GM12878 (cell line): ENCODE measurements around the gene CPLANE2. TPM values are rescaled to one million over a fixed set of nuclear protein-coding genes. Genes with fewer than 3 reads are reported as not detected.

ENCODE experiments used
- ATAC-seq: fragments of 200-7000 bp; cut with Tn5 transposase; 3 replicates; pipeline ENCODE4 v1.9.1; 2020; ENCODE audit warnings: mild to moderate bottlenecking, moderate library complexity
- BruUV-seq: library from RNA; stranded (reverse); fragments of 400-500 nt; replicated peaks from 2 replicates; lab custom pipeline; 2021; lab: Mats Ljungman, UMichigan
- CTCF ChIA-PET: fragments of 300-600 bp; sonication (Branson Sonifier 250); formaldehyde crosslinking; extraction: SDS; loops from one replicate; lab custom pipeline; 2021; ENCODE audit warnings: inconsistent platforms; lab: Yijun Ruan, JAX
- POLR2A ChIA-PET: fragments of 350-600 bp; formaldehyde crosslinking; extraction: SDS; loops from one replicate; lab custom pipeline; 2021; ENCODE audit warnings: inconsistent platforms; lab: Charles Lee
- RAD21 ChIA-PET: fragments of 300-600 bp; sonication (Branson Sonifier 250); formaldehyde crosslinking; loops from one replicate; lab custom pipeline; 2023; ENCODE audit warnings: antibody characterized with exemption; ENCODE audit not compliant: unreplicated experiment; lab: Charles Lee
- SMC1A ChIA-PET: fragments of 300-600 bp; sonication (Branson Sonifier 250); formaldehyde crosslinking; loops from one replicate; lab custom pipeline; 2023; ENCODE audit not compliant: unreplicated experiment, uncharacterized antibody; lab: Charles Lee
- DNase-seq: peaks from one replicate; pipeline ENCODE4 v3.0.0-alpha.2; 2011; ENCODE audit warnings: low read depth, low spot score
- FAIRE-seq: peaks from 3 replicates; lab custom pipeline; 2011; peaks lifted over from hg19 to GRCh38; lab: Jason Lieb, UNC
- H2AFZ ChIP-seq: 2 replicates; pipeline ENCODE4 v1.6.0; 2011; ENCODE audit warnings: low read depth, low read length, control low read depth; ENCODE audit not compliant: control insufficient read depth
- H3K27ac ChIP-seq: 2 replicates; pipeline ENCODE4 v1.5.1; 2011; ENCODE audit warnings: control low read depth; ENCODE audit not compliant: control insufficient read depth, insufficient read depth
- H3K27me3 ChIP-seq, 2 experiments: replicated peaks in 1 of 2; 2 replicates each; pipeline versions ENCODE4 v1.6.0 to v1.6.1; 2011; ENCODE audit warnings: low read length in 1 of 2; ENCODE audit not compliant: control insufficient read depth in 2 of 2, insufficient read depth in 2 of 2
- H3K36me3 ChIP-seq, 2 experiments: 2 replicates each; pipeline ENCODE4 v1.5.1; 2011; ENCODE audit warnings: low read length in 1 of 2; ENCODE audit not compliant: control insufficient read depth in 2 of 2, insufficient read depth in 2 of 2
- H3K4me1 ChIP-seq: 2 replicates; pipeline ENCODE4 v1.6.1; 2011; ENCODE audit warnings: mild to moderate bottlenecking, low read length, moderate library complexity, mixed read lengths; ENCODE audit not compliant: control insufficient read depth, insufficient read depth
- H3K4me2 ChIP-seq: 2 replicates; pipeline ENCODE4 v1.6.0; 2011; ENCODE audit warnings: control low read depth; ENCODE audit not compliant: control insufficient read depth, insufficient read depth
- H3K4me3 ChIP-seq: fragments of 200-600 bp; sonication (generic); 2 replicates; pipeline ENCODE4 v1.5.1; 2016
- H3K79me2 ChIP-seq: 2 replicates; pipeline ENCODE4 v1.6.0; 2011; ENCODE audit warnings: low read length; ENCODE audit not compliant: control insufficient read depth, insufficient read depth
- H3K9ac ChIP-seq: 2 replicates; pipeline ENCODE4 v1.8.0; 2011; ENCODE audit warnings: low read length, control low read depth, mixed read lengths; ENCODE audit not compliant: control insufficient read depth, insufficient read depth
- H3K9me3 ChIP-seq: replicated peaks from 3 replicates; pipeline ENCODE4 v1.5.1; 2011; ENCODE audit warnings: mild to moderate bottlenecking, low read length; ENCODE audit not compliant: control insufficient read depth, insufficient read depth
- H4K20me1 ChIP-seq: 2 replicates; pipeline ENCODE4 v1.6.0; 2011; ENCODE audit not compliant: control insufficient read depth, insufficient read depth
- CEBPB ChIP-seq, 2 experiments: fragments of 150-350 bp in 1 of 2; IDR thresholded peaks; 2 replicates each; pipeline ENCODE4 v1.6.1; 2012 to 2014; ENCODE audit warnings: low read depth in 2 of 2, low read length in 2 of 2, borderline replicate concordance in 1 of 2, inconsistent platforms in 1 of 2
- CHD2 ChIP-seq: IDR thresholded peaks from 2 replicates; pipeline ENCODE4 v1.6.1; 2011; ENCODE audit warnings: low read depth, low read length, improper control_type of control experiment, borderline replicate concordance
- CREB1 ChIP-seq: IDR thresholded peaks from 2 replicates; pipeline ENCODE4 v1.6.1; 2012; ENCODE audit warnings: low read depth, mild to moderate bottlenecking, inconsistent platforms
- IKZF1 ChIP-seq: fragments of 450-650 bp; conservative IDR thresholded peaks from 2 replicates; pipeline ENCODE4 v1.6.1; 2017; ENCODE audit warnings: antibody characterized with exemption, mild to moderate bottlenecking
- IRF4 ChIP-seq: IDR thresholded peaks from 2 replicates; pipeline ENCODE4 v1.6.1; 2011; ENCODE audit warnings: low read depth, low read length
- NFYB ChIP-seq: IDR thresholded peaks from 2 replicates; pipeline ENCODE4 v1.6.1; 2011; ENCODE audit warnings: low read depth, mild to moderate bottlenecking, low read length, improper control_type of control experiment, moderate library complexity; ENCODE audit not compliant: insufficient read depth
- NR2F1 ChIP-seq: fragments of 450-650 bp; conservative IDR thresholded peaks from 2 replicates; pipeline ENCODE4 v1.6.1; 2017; ENCODE audit warnings: mild to moderate bottlenecking
- PKNOX1 ChIP-seq: fragments of 450-650 bp; IDR thresholded peaks from 2 replicates; pipeline ENCODE4 v1.6.1; 2016; ENCODE audit warnings: mild to moderate bottlenecking
- RAD51 ChIP-seq: fragments of 450-650 bp; IDR thresholded peaks from 2 replicates; pipeline ENCODE4 v1.6.1; 2016; ENCODE audit warnings: moderate library complexity, mild to moderate bottlenecking, inconsistent platforms
- RB1 ChIP-seq: fragments of 450-650 bp; formaldehyde crosslinking; IDR thresholded peaks from 2 replicates; pipeline ENCODE4 v1.6.1; 2017; ENCODE audit warnings: mild to moderate bottlenecking, borderline replicate concordance
- SP1 ChIP-seq: IDR thresholded peaks from one replicate; pipeline ENCODE4 v1.6.1; 2011; ENCODE audit warnings: low read depth, low read length
- SRF ChIP-seq, 2 experiments: IDR thresholded peaks; 2 replicates each; pipeline ENCODE4 v1.6.1; 2011; ENCODE audit warnings: low read depth in 2 of 2, low read length in 2 of 2, mild to moderate bottlenecking in 1 of 2, moderate library complexity in 1 of 2
- WGBS: methylation state at CpG from one replicate; pipeline ENCODE4 v1.1.6; 2016; ENCODE audit warnings: low lambda C conversion rate; ENCODE audit not compliant: insufficient replicate concordance, insufficient coverage; ENCODE audit errors: missing lambda C conversion rate; 5-methylcytosine and 5-hydroxymethylcytosine counted together
- in situ Hi-C: fragments of 300-500 bp; cut with MboI; formaldehyde crosslinking; loops from 9 replicates; pipeline ENCODE4 v1.14.3; 2018; ENCODE audit warnings: mixed read lengths
- intact Hi-C: fragments of 100-400 bp; cut with micrococcal nuclease; formaldehyde crosslinking; loops from one replicate; pipeline ENCODE4 v1.14.2; 2022; ENCODE audit not compliant: unreplicated experiment
- polyA plus RNA-seq, 11 experiments: library from polyadenylated mRNA; depleted of rRNA in 4 of 11; unstranded in 6 of 11; stranded (reverse) in 5 of 11; fragments of >200 nt; fragmentation: Nextera tagmentation in 4 of 11; fragmentation: Illumina TruSeq in 1 of 11; extraction: Ambion mirVana in 4 of 11; extraction: Trizol in 1 of 11; gene quantifications; 1 replicate in 1 of 11; 2 replicates in 10 of 11; pipeline versions ENCODE4 v1.2.1 to v1.2.3, GENCODE V29; 2011 to 2016; ENCODE audit warnings: inconsistent platforms in 2 of 11, missing spikeins in 2 of 11, low read depth in 1 of 11
- total RNA-seq, 4 experiments: library from RNA; depleted of rRNA in 3 of 4; stranded (reverse); fragments of >200 nt in 3 of 4; fragmentation: Illumina TruSeq in 1 of 4; extraction: Trizol in 1 of 4; gene quantifications; 2 replicates each; pipeline versions ENCODE4 v1.2.1 to v1.2.3, GENCODE V29; 2013 to 2021
- TF ChIP-seq, protein P1 (sequence below): IDR thresholded peaks from 2 replicates; pipeline ENCODE4 v1.6.1; 2011; ENCODE audit warnings: mild to moderate bottlenecking, low read depth, low read length, moderate library complexity; ENCODE audit not compliant: insufficient replicate concordance

The CPLANE2 gene
- total and polyA plus RNA-seq, 10 of the 15 experiments (the other 5 are each of a cell fraction or from before 2014, with no cell fraction given): 0.09 to 4.5 (median 2.3) TPM; not detected in 1

DNA sequence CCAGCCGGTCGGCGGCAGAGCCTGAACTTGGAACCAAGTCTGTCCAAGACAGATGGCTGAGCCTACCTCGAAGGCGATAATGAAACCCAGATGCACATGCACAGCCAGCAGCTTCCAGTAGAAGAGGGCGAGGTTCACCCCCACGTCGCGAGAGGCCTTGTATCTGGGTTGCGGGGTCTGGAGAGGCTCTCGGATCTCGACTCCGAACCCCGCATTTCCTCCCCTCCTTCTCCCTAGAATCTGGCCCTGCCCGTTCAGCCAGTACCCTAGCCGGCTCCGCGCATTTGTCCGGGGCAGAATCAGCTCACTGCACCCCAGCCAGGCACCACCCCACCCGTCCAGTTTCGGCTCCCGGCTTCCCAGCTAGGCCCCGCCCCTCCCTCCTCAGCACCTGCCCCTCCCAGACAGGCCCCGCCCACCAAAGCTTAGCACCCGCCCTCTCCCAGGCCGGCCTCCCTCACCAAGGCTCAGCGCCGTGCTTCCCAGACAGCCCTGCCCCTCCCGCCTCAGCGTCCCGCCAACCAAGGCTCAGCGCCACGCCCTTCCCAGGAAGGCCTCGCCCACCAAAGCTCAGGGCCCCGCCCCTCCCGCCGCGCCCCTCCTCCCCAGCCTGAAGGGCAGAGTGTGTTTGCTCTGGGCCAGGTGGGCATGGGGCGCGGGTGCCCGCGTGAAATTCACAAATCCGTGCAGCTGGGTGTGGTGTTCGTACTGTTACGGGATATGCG lies 19.8 kb downstream of the CPLANE2 start (continued):
- TF ChIP-seq IKZF1: peak; percentile 36
- TF ChIP-seq CHD2: 0 out of 2 replicates have a peak, but pooled peaks have one; percentile 19
- TF ChIP-seq RAD51: no peak
- TF ChIP-seq RB1: no peak
- no peak for TF ChIP-seq NR2F1
- TF ChIP-seq, protein P1, sequence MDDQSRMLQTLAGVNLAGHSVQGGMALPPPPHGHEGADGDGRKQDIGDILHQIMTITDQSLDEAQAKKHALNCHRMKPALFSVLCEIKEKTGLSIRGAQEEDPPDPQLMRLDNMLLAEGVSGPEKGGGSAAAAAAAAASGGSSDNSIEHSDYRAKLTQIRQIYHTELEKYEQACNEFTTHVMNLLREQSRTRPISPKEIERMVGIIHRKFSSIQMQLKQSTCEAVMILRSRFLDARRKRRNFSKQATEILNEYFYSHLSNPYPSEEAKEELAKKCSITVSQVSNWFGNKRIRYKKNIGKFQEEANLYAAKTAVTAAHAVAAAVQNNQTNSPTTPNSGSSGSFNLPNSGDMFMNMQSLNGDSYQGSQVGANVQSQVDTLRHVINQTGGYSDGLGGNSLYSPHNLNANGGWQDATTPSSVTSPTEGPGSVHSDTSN: no peak
- peak; percentile 16; the same call in 1 of the 2 replicates for TF ChIP-seq NFYB

GRCh38 chr1:16215882-16216753 lies 20.9 kb downstream of the CPLANE2 start:
- intact Hi-C loops: loop anchor here (1.0 kb wide), 1 partner anchor 10 kb away; no protein-coding TSS in a partner anchor
- FAIRE-seq (no peak), ATAC-seq (peak; percentile 82), DNase-seq (peak; percentile 26)
- no peaks in the 10 kb centered on the region for H3K36me3 ChIP-seq
- no peaks in the 10 kb centered on the region for H4K20me1 ChIP-seq
- no peaks in the 10 kb centered on the region; a peak in 1 of 4 replicates for H3K27me3 ChIP-seq
- TF ChIP-seq SRF (IDR thresholded peaks at IDR 0.05; ENCODE audit: low read depth in 2 of 2, low read length in 2 of 2) (0 out of 4 replicates have a peak, but pooled peaks of 1 of the 2 experiments have one; percentile 53), IRF4 (no peak), CREB1 (no peak), PKNOX1 (peak; percentile 77), CEBPB (IDR thresholded peaks at IDR 0.05; ENCODE audit: borderline replicate concordance in 1 of 2, low read depth in 2 of 2, low read length in 2 of 2) (no peak), SP1 (peak; percentile 27)
- no peak overlapping the region for H3K9ac ChIP-seq
- peaks cover 5% of the 10 kb centered on the region; the same call in 1 of the 2 replicates for H3K4me1 ChIP-seq
- peak overlapping the region; percentile 61; the same call in 1 of the 2 replicates for H3K4me3 ChIP-seq
- peak overlapping the region; percentile 81 for H3K4me2 ChIP-seq
- no TSS peak for BruUV-seq
- ChIA-PET SMC1A (no interaction called here), POLR2A (interaction anchor here (0.6 to 2.1 kb wide), 3 partner anchors 9 to 644 kb away, joined by 3 to 15 read pairs (median 6); no protein-coding TSS in a partner anchor), CTCF (interaction anchor here (0.8 to 1.5 kb wide), 3 partner anchors 9 to 29 kb away, joined by 3 to 4 read pairs (median 3); no protein-coding TSS in a partner anchor), RAD21 (interaction anchor here (0.7 to 1.8 kb wide), 7 partner anchors 9 to 147 kb away, joined by 3 to 9 read pairs (median 5); partner anchors contain the start of gene CPLANE2)
- no peak overlapping the region for H3K27ac ChIP-seq
- in situ Hi-C loops: no loop called here
- WGBS: 43% methylated on average over 33 of the region's 33 CpGs
- peak overlapping the region; percentile 76 for H2AFZ ChIP-seq
- H3K9me3 ChIP-seq: no peaks in the 10 kb centered on the region
- H3K79me2 ChIP-seq: no peaks in the 10 kb centered on the region
